Keratinocyte (primary cell): ENCODE results near the gene RETSAT. TPM values are rescaled to one million over a fixed set of nuclear protein-coding genes. Genes with fewer than 3 reads are reported as not detected.
A peak's percentile ranks its signal among the peaks of the same experiment; 100 is the strongest.

Experiments
- DNase-seq: peaks from one replicate; pipeline ENCODE4 v3.0.0-alpha.2; 2011; ENCODE audit warnings: low read depth, missing footprints, low spot score
- FAIRE-seq: peaks from 2 replicates; lab custom pipeline; 2011; peaks lifted over from hg19 to GRCh38; lab: Jason Lieb, UNC
- H2AFZ ChIP-seq: 2 replicates; pipeline ENCODE4 v1.6.0; 2012; ENCODE audit warnings: low read length, control low read depth, inconsistent platforms; ENCODE audit not compliant: control insufficient read depth
- H3K27ac ChIP-seq: 2 replicates; pipeline ENCODE4 v1.5.1; 2011; ENCODE audit warnings: low read length; ENCODE audit not compliant: control insufficient read depth, insufficient read depth
- H3K27me3 ChIP-seq: 3 replicates; pipeline ENCODE4 v1.6.0; 2011; ENCODE audit warnings: low read length; ENCODE audit not compliant: control insufficient read depth, insufficient read depth; ENCODE audit errors: extremely low read depth
- H3K36me3 ChIP-seq, 2 experiments: 2 replicates in 1 of 2; 3 replicates in 1 of 2; pipeline ENCODE4 v1.5.1; 2011; ENCODE audit warnings: low read length in 2 of 2, mild to moderate bottlenecking in 1 of 2; ENCODE audit not compliant: control insufficient read depth in 2 of 2, insufficient read depth in 2 of 2; ENCODE audit errors: extremely low read depth in 1 of 2
- H3K4me1 ChIP-seq: 3 replicates; pipeline ENCODE4 v1.5.1; 2011; ENCODE audit warnings: low read length; ENCODE audit not compliant: control insufficient read depth, insufficient read depth; ENCODE audit errors: extremely low read depth
- H3K4me2 ChIP-seq: 3 replicates; pipeline ENCODE4 v1.6.0; 2011; ENCODE audit warnings: low read depth, low read length; ENCODE audit not compliant: control insufficient read depth, insufficient read depth; ENCODE audit errors: extremely low read depth
- H3K4me3 ChIP-seq, 3 experiments: fragments of 200-600 bp in 1 of 3; sonication (generic) in 1 of 3; 2 replicates in 2 of 3; 3 replicates in 1 of 3; pipeline ENCODE4 v1.5.1; 2011 to 2016; ENCODE audit warnings: low read length in 3 of 3, mild to moderate bottlenecking in 3 of 3, control low read depth in 2 of 3, inconsistent platforms in 1 of 3, low read depth in 1 of 3, mixed read lengths in 1 of 3, mixed run types in 1 of 3, moderate library complexity in 1 of 3; ENCODE audit not compliant: control insufficient read depth in 2 of 3, insufficient read depth in 2 of 3; ENCODE audit errors: extremely low read depth in 1 of 3
- H3K79me2 ChIP-seq: 2 replicates; pipeline ENCODE4 v1.6.0; 2012; ENCODE audit warnings: low read length; ENCODE audit not compliant: control insufficient read depth, insufficient read depth
- H3K9ac ChIP-seq: 3 replicates; pipeline ENCODE4 v1.6.0; 2011; ENCODE audit warnings: low read length; ENCODE audit not compliant: control insufficient read depth, insufficient read depth; ENCODE audit errors: extremely low read depth
- H3K9me1 ChIP-seq: 3 replicates; pipeline ENCODE4 v1.6.0; 2011; ENCODE audit warnings: low read length; ENCODE audit not compliant: control insufficient read depth, insufficient read depth; ENCODE audit errors: extremely low read depth
- H3K9me3 ChIP-seq: 2 replicates; pipeline ENCODE4 v1.5.1; 2012; ENCODE audit warnings: low read depth, low read length; ENCODE audit not compliant: control insufficient read depth
- H4K20me1 ChIP-seq: 3 replicates; pipeline ENCODE4 v1.6.0; 2011; ENCODE audit warnings: low read length; ENCODE audit not compliant: control insufficient read depth, insufficient read depth; ENCODE audit errors: extremely low read depth
- EZH2 ChIP-seq: IDR thresholded peaks from one replicate; pipeline ENCODE4 v1.6.1; 2012; ENCODE audit warnings: inconsistent platforms, mild to moderate bottlenecking, low read length, moderate library complexity
- dilution Hi-C: fragments of 300-500 bp; cut with MboI; formaldehyde crosslinking; loops from one replicate; pipeline ENCODE4 v1.7.0; 2020; ENCODE audit warnings: low sequenced_read_pairs; ENCODE audit not compliant: extremely low pct_ligation_motif_present
- polyA plus RNA-seq, 5 experiments: library from polyadenylated mRNA; depleted of rRNA in 3 of 5; stranded (reverse) in 3 of 5; stranded (forward) in 1 of 5; unstranded in 1 of 5; fragments of >200 nt; gene quantifications; 1 replicate in 1 of 5; 2 replicates in 3 of 5; 3 replicates in 1 of 5; pipeline versions ENCODE4 v1.2.1 to v1.2.3, GENCODE V29; 2011 to 2012; ENCODE audit warnings: missing spikeins in 2 of 5, low read depth in 1 of 5, low replicate concordance in 1 of 5
- TF ChIP-seq, protein P1 (sequence below), 3 experiments: IDR thresholded peaks in 1 of 3; conservative IDR thresholded peaks in 1 of 3; optimal IDR thresholded peaks in 1 of 3; 2 replicates in 2 of 3; 3 replicates in 1 of 3; pipeline versions ENCODE3 to v1.5.1; 2011; ENCODE audit warnings: low read length in 3 of 3, mild to moderate bottlenecking in 3 of 3, moderate library complexity in 2 of 3, control low read depth in 1 of 3, inconsistent platforms in 1 of 3; ENCODE audit not compliant: insufficient read depth in 2 of 3; ENCODE audit errors: extremely low read depth in 1 of 3

RETSAT gene
- polyA plus RNA-seq, 1 donor (not counting 4 experiments of a cell fraction or from before 2014, with no cell fraction given) = 74.0 TPM

DNA sequence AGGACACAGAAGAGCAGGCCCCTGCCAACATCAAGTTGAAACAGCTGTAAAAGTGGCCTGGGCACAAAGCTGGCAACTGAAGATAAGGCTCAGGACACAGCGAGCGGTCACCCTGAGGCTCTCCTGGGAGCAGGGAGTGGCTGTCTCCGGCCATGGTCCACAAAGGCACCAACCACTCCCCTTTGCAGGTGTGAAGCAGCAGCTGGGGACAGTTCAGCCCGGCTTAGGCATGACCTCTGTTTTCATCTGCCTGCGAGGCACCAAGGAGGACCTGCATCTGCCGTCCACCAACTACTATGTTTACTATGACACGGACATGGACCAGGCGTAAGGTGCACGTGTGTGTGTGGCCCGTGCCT, 39.5 kb downstream of the RETSAT start:
- Histone ChIP-seq H2AFZ (no peak overlapping the region), H3K27ac (no peak overlapping the region), H3K9me1 (no peaks in the 10 kb centered on the region), H3K9ac (no peak overlapping the region), H3K79me2 (no peaks in the 10 kb centered on the region), H3K4me2 (no peak overlapping the region), H3K4me1 (peaks cover 12% of the 10 kb centered on the region), H4K20me1 (no peaks in the 10 kb centered on the region), H3K9me3 (no peaks in the 10 kb centered on the region), H3K36me3 (peaks cover 10 to 16% of the 10 kb centered on the region in 2 experiments), H3K4me3 (no peak overlapping the region), H3K27me3 (no peaks in the 10 kb centered on the region)
- FAIRE-seq = no peak
- DNase-seq = no peak
- dilution Hi-C loops = loop anchor here (10.0 kb wide), 1 partner anchor 50 kb away; no protein-coding TSS in a partner anchor
- TF ChIP-seq EZH2 = no peak
- TF ChIP-seq, protein P1, sequence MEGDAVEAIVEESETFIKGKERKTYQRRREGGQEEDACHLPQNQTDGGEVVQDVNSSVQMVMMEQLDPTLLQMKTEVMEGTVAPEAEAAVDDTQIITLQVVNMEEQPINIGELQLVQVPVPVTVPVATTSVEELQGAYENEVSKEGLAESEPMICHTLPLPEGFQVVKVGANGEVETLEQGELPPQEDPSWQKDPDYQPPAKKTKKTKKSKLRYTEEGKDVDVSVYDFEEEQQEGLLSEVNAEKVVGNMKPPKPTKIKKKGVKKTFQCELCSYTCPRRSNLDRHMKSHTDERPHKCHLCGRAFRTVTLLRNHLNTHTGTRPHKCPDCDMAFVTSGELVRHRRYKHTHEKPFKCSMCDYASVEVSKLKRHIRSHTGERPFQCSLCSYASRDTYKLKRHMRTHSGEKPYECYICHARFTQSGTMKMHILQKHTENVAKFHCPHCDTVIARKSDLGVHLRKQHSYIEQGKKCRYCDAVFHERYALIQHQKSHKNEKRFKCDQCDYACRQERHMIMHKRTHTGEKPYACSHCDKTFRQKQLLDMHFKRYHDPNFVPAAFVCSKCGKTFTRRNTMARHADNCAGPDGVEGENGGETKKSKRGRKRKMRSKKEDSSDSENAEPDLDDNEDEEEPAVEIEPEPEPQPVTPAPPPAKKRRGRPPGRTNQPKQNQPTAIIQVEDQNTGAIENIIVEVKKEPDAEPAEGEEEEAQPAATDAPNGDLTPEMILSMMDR (optimal IDR thresholded peaks at IDR 0.05 in 1 of 3, IDR thresholded peaks at IDR 0.05 in 1 of 3, conservative IDR thresholded peaks at IDR 0.05 in 1 of 3; ENCODE audit: extremely low read depth in 1 of 3, insufficient read depth in 2 of 3, low read length in 3 of 3) = no peak

DNA sequence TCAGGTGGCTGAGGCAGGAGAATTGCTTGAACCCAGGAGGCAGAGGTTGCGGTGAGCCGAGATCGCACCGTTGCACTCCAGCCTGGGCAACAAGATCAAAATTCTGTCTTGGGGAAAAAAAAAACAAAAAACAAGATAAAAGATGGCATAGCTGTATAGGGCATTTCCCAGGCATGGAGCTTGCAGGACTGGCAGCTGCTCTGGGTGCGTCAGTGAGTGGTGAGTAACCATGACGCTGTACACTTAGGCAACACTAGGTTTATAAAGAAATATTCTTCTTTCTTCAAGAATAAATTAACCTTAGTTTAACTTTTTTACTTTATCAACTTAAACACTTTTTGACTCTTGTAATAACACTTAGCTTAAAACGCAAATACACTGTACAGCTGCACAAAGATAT, 41.9 kb downstream of the RETSAT start:
- dilution Hi-C loops = loop anchor here (10.0 kb wide), 1 partner anchor 52 kb away; no protein-coding TSS in a partner anchor
- no peak overlapping the region for H3K4me3 ChIP-seq
- DNase-seq (no peak), FAIRE-seq (no peak)
- H4K20me1 ChIP-seq = no peaks in the 10 kb centered on the region
- no peaks in the 10 kb centered on the region for H3K9me1 ChIP-seq
- H3K79me2 ChIP-seq = no peaks in the 10 kb centered on the region
- H3K4me2 ChIP-seq = peak overlapping the region; percentile 22
- H3K27ac ChIP-seq = peak overlapping the region; percentile 83
- H3K27me3 ChIP-seq = no peaks in the 10 kb centered on the region
- no peak for TF ChIP-seq EZH2
- TF ChIP-seq, protein P1 (optimal IDR thresholded peaks at IDR 0.05 in 1 of 3, IDR thresholded peaks at IDR 0.05 in 1 of 3, conservative IDR thresholded peaks at IDR 0.05 in 1 of 3; ENCODE audit: extremely low read depth in 1 of 3, insufficient read depth in 2 of 3, low read length in 3 of 3) = no peak
- H3K4me1 ChIP-seq = peaks cover 12% of the 10 kb centered on the region
- H2AFZ ChIP-seq = no peak overlapping the region
- no peaks in the 10 kb centered on the region for H3K9me3 ChIP-seq
- peaks cover 6 to 15% of the 10 kb centered on the region in 2 experiments for H3K36me3 ChIP-seq
- peak overlapping the region; percentile 49 for H3K9ac ChIP-seq
